Liver (tissue), 9 donors: Measurements from ENCODE around the gene MBD3L3. TPM values are rescaled to one million over a fixed set of nuclear protein-coding genes. Genes with fewer than 3 reads are reported as not detected.

Source experiments
- DNase-seq: peaks from one replicate; pipeline ENCODE4 v3.0.0-alpha.2; 2017; ENCODE audit warnings: low spot score
- H3K27ac ChIP-seq, 2 donors: one replicate each; pipeline ENCODE4 v1.7.0; 2013; ENCODE audit warnings: inconsistent platforms in 2 of 2, low read length in 2 of 2, control low read depth in 1 of 2, low read depth in 1 of 2, mild to moderate bottlenecking in 1 of 2
- H3K27me3 ChIP-seq, 4 donors: one replicate each; pipeline versions ENCODE4 v1.6.1 to v1.7.0; 2013; ENCODE audit warnings: low read length in 3 of 4, inconsistent platforms in 1 of 4, mild to moderate bottlenecking in 1 of 4, moderate library complexity in 1 of 4; ENCODE audit not compliant: control insufficient read depth in 4 of 4, insufficient read depth in 4 of 4
- H3K36me3 ChIP-seq, 4 donors: one replicate each; pipeline versions ENCODE4 v1.6.1 to v1.7.0; 2013; ENCODE audit warnings: low read length in 3 of 4, mild to moderate bottlenecking in 3 of 4, low read depth in 1 of 4, moderate library complexity in 1 of 4; ENCODE audit not compliant: control insufficient read depth in 4 of 4, insufficient read depth in 3 of 4
- H3K4me1 ChIP-seq, 4 donors: one replicate each; pipeline versions ENCODE4 v1.6.1 to v1.7.0; 2013; ENCODE audit warnings: low read length in 3 of 4, mild to moderate bottlenecking in 3 of 4, moderate library complexity in 1 of 4; ENCODE audit not compliant: control insufficient read depth in 4 of 4, insufficient read depth in 4 of 4
- H3K4me3 ChIP-seq, 3 donors: one replicate each; pipeline versions ENCODE4 v1.6.1 to v1.7.0; 2013; ENCODE audit warnings: low read length in 3 of 3, control low read depth in 1 of 3, low read depth in 1 of 3, mild to moderate bottlenecking in 1 of 3
- H3K9ac ChIP-seq, 2 donors: one replicate each; pipeline ENCODE4 v1.7.0; 2013; ENCODE audit warnings: low read length in 2 of 2, mild to moderate bottlenecking in 2 of 2, moderate library complexity in 2 of 2, control low read depth in 1 of 2, low read depth in 1 of 2
- H3K9me3 ChIP-seq, 4 donors: one replicate each; pipeline versions ENCODE4 v1.6.1 to v1.7.0; 2013; ENCODE audit warnings: low read length in 3 of 4; ENCODE audit not compliant: control insufficient read depth in 4 of 4
- ATF3 ChIP-seq: IDR thresholded peaks from 2 replicates; pipeline ENCODE4 v1.6.1; 2016; ENCODE audit warnings: antibody characterized with exemption
- CTCF ChIP-seq: fragments of 150-350 bp; IDR thresholded peaks from 2 replicates; pipeline ENCODE4 v1.5.1; 2017; ENCODE audit warnings: improper control_type of control experiment, low read depth, low read length; ENCODE audit not compliant: missing input control
- EGR1 ChIP-seq, 2 donors: IDR thresholded peaks; 2 replicates each; pipeline ENCODE4 v1.6.1; 2016 to 2018; ENCODE audit warnings: antibody characterized with exemption in 2 of 2, low read depth in 2 of 2
- FOXA1 ChIP-seq: IDR thresholded peaks from 2 replicates; pipeline ENCODE4 v1.6.1; 2016; ENCODE audit warnings: antibody characterized with exemption
- FOXA2 ChIP-seq: IDR thresholded peaks from 2 replicates; pipeline ENCODE4 v1.6.1; 2016; ENCODE audit warnings: antibody characterized with exemption
- GABPA ChIP-seq, 2 donors: IDR thresholded peaks in 1 of 2; conservative IDR thresholded peaks in 1 of 2; 2 replicates each; pipeline ENCODE4 v1.6.1; 2016; ENCODE audit warnings: antibody characterized with exemption in 2 of 2, mild to moderate bottlenecking in 1 of 2, moderate library complexity in 1 of 2
- HNF4A ChIP-seq, 2 donors: conservative IDR thresholded peaks; 2 replicates each; pipeline ENCODE4 v1.6.1; 2016; ENCODE audit warnings: antibody characterized with exemption in 2 of 2, mild to moderate bottlenecking in 2 of 2
- HNF4G ChIP-seq: IDR thresholded peaks from 2 replicates; pipeline ENCODE4 v1.6.1; 2016; ENCODE audit warnings: antibody characterized with exemption
- JUND ChIP-seq, 2 donors: IDR thresholded peaks; 2 replicates each; pipeline ENCODE4 v1.6.1; 2016; ENCODE audit warnings: antibody characterized with exemption in 2 of 2
- MAX ChIP-seq: IDR thresholded peaks from 2 replicates; pipeline ENCODE4 v1.6.1; 2016; ENCODE audit warnings: antibody characterized with exemption
- NR2F2 ChIP-seq: IDR thresholded peaks from 2 replicates; pipeline ENCODE4 v1.6.1; 2016; ENCODE audit warnings: antibody characterized with exemption
- RAD21 ChIP-seq, 2 donors: IDR thresholded peaks; 2 replicates each; pipeline ENCODE4 v1.6.1; 2016; ENCODE audit warnings: antibody characterized with exemption in 2 of 2, mild to moderate bottlenecking in 2 of 2
- RXRA ChIP-seq, 2 donors: IDR thresholded peaks; 2 replicates each; pipeline ENCODE4 v1.6.1; 2017 to 2018; ENCODE audit warnings: antibody characterized with exemption in 2 of 2, mild to moderate bottlenecking in 1 of 2
- SP1 ChIP-seq: IDR thresholded peaks from 2 replicates; pipeline ENCODE4 v1.6.1; 2018; ENCODE audit warnings: antibody characterized with exemption, mild to moderate bottlenecking
- TAF1 ChIP-seq: conservative IDR thresholded peaks from 2 replicates; pipeline ENCODE4 v1.6.1; 2016; ENCODE audit warnings: antibody characterized with exemption, mild to moderate bottlenecking
- YY1 ChIP-seq: IDR thresholded peaks from 2 replicates; pipeline ENCODE4 v1.6.1; 2016; ENCODE audit warnings: antibody characterized with exemption, mild to moderate bottlenecking
- ZBTB33 ChIP-seq: IDR thresholded peaks from 2 replicates; pipeline ENCODE4 v1.6.1; 2016; ENCODE audit warnings: antibody characterized with exemption
- WGBS: extraction: QIAGEN DNeasy Blood & Tissue Kit; methylation state at CpG from one replicate; pipeline ENCODE4 v1.1.7; 2013; 5-methylcytosine and 5-hydroxymethylcytosine counted together
- polyA plus RNA-seq, 2 donors: library from polyadenylated mRNA; stranded (reverse) in 1 of 2; unstranded in 1 of 2; fragments of 200-250 nt in 1 of 2; fragments of >200 nt in 1 of 2; fragmentation: Nextera tagmentation in 1 of 2; extraction: Ambion mirVana in 1 of 2; gene quantifications; one replicate each; pipeline versions ENCODE4 v1.2.1 to v1.2.3, GENCODE V29; 2013 to 2015
- total RNA-seq, 2 donors: library from RNA; depleted of rRNA; stranded (reverse); fragments of >200 nt; gene quantifications; one replicate each; pipeline ENCODE4 v1.2.3, GENCODE V29; 2014
- TF ChIP-seq, protein P1 (sequence below): IDR thresholded peaks from 2 replicates; pipeline ENCODE4 v1.6.1; 2016; ENCODE audit warnings: antibody characterized with exemption, mild to moderate bottlenecking
- donor health status: healthy.
- donor health status: healthy.
- donor health status: healthy.
- donor health status: healthy.
- donor health status: healthy.

MBD3L3 gene
- total and polyA plus RNA-seq, 4 donors: not detected

DNA sequence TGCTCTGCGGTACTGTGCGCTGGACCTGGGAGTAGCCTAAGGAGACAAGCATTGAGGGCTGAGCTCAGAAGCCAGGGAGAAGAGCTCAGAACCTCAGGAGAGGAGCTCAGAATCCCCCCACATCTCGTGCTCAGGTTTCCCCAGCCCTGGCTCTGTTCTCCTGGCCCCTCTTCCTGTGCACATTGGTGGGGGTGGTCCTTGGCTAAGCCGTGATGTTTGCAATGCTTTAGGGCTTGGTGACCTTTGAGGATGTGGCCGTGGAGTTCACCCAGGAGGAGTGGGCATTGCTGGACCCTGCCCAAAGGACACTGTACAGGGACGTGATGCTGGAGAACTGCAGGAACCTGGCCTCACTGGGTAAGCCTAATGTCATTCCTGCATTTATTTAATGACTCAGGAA, 17.7 kb upstream of the MBD3L3 start:
- Histone ChIP-seq H3K9ac (no peak overlapping the region), H3K9me3 (peaks cover 20 to 72% (median 41%) of the 10 kb centered on the region in 4 donors), H3K27ac (no peak overlapping the region), H3K27me3 (no peaks in the 10 kb centered on the region), H3K4me3 (peak overlapping the region in 2 of 3 donors; percentile 36 to 72), H3K4me1 (no peaks in the 10 kb centered on the region), H3K36me3 (peaks cover 55 to 86% (median 78%) of the 10 kb centered on the region in 4 donors)
- 97% methylated on average over 6 of the region's 6 CpGs for WGBS
- TF ChIP-seq FOXA2: no peak
- no peak for TF ChIP-seq SP1
- no peak for TF ChIP-seq ATF3
- TF ChIP-seq HNF4G: no peak
- no peak for TF ChIP-seq FOXA1
- no peak for TF ChIP-seq RXRA (IDR thresholded peaks at IDR 0.05)
- TF ChIP-seq MAX: no peak
- no peak for TF ChIP-seq HNF4A (conservative IDR thresholded peaks at IDR 0.05)
- DNase-seq: no peak

- H3K9me3 ChIP-seq: peaks cover 8 to 59% (median 29%) of the 10 kb centered on the region in 4 donors
- no peak for TF ChIP-seq EGR1 (IDR thresholded peaks at IDR 0.05; ENCODE audit: low read depth in 2 of 2)
- no peaks in the 10 kb centered on the region for H3K27me3 ChIP-seq
- no peak overlapping the region for H3K27ac ChIP-seq
- H3K4me3 ChIP-seq: peak overlapping the region in 1 of 3 donors; percentile 41
- no peak for DNase-seq
- peaks cover 46 to 73% (median 67%) of the 10 kb centered on the region in 4 donors for H3K36me3 ChIP-seq
- peaks cover 4 to 9% (median 8%) of the 10 kb centered on the region in 4 donors for H3K4me1 ChIP-seq
- no peak overlapping the region for H3K9ac ChIP-seq
- WGBS: 97% methylated on average over 29 of the region's 29 CpGs
Observed at GRCh38 chr19:7074705-7075282, 16.3 kb upstream of the MBD3L3 start.

GRCh38 chr19:7072541-7072940, 14.1 kb upstream of the MBD3L3 start:
- H3K4me3 ChIP-seq: peak overlapping the region in 1 of 3 donors; percentile 16
- TF ChIP-seq RXRA (IDR thresholded peaks at IDR 0.05) (no peak), YY1 (no peak), ZBTB33 (no peak), RAD21 (IDR thresholded peaks at IDR 0.05) (no peak), MAX (no peak), EGR1 (IDR thresholded peaks at IDR 0.05; ENCODE audit: low read depth in 2 of 2) (no peak), TAF1 (no peak), SP1 (no peak), HNF4A (conservative IDR thresholded peaks at IDR 0.05) (no peak), NR2F2 (no peak), FOXA1 (no peak), FOXA2 (no peak), HNF4G (no peak), GABPA (IDR thresholded peaks at IDR 0.05 in 1 of 2, conservative IDR thresholded peaks at IDR 0.05 in 1 of 2) (no peak), JUND (IDR thresholded peaks at IDR 0.05) (no peak), CTCF (no peak), ATF3 (no peak)
- TF ChIP-seq, protein P1, sequence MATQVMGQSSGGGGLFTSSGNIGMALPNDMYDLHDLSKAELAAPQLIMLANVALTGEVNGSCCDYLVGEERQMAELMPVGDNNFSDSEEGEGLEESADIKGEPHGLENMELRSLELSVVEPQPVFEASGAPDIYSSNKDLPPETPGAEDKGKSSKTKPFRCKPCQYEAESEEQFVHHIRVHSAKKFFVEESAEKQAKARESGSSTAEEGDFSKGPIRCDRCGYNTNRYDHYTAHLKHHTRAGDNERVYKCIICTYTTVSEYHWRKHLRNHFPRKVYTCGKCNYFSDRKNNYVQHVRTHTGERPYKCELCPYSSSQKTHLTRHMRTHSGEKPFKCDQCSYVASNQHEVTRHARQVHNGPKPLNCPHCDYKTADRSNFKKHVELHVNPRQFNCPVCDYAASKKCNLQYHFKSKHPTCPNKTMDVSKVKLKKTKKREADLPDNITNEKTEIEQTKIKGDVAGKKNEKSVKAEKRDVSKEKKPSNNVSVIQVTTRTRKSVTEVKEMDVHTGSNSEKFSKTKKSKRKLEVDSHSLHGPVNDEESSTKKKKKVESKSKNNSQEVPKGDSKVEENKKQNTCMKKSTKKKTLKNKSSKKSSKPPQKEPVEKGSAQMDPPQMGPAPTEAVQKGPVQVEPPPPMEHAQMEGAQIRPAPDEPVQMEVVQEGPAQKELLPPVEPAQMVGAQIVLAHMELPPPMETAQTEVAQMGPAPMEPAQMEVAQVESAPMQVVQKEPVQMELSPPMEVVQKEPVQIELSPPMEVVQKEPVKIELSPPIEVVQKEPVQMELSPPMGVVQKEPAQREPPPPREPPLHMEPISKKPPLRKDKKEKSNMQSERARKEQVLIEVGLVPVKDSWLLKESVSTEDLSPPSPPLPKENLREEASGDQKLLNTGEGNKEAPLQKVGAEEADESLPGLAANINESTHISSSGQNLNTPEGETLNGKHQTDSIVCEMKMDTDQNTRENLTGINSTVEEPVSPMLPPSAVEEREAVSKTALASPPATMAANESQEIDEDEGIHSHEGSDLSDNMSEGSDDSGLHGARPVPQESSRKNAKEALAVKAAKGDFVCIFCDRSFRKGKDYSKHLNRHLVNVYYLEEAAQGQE: no peak
- WGBS: 90% methylated on average over 6 of the region's 6 CpGs
- no peak overlapping the region for H3K27ac ChIP-seq
- no peak overlapping the region for H3K9ac ChIP-seq
- H3K9me3 ChIP-seq: peaks cover 3 to 37% (median 18%) of the 10 kb centered on the region in 4 donors
- DNase-seq: no peak
- no peaks in the 10 kb centered on the region for H3K27me3 ChIP-seq
- peaks cover 4 to 9% (median 8%) of the 10 kb centered on the region in 4 donors for H3K4me1 ChIP-seq
- H3K36me3 ChIP-seq: peaks cover 39 to 53% (median 46%) of the 10 kb centered on the region in 4 donors
